Subcutaneous adipose tissue (tissue), 4 donors: ENCODE data around the gene MYO1B. TPM values are rescaled to one million over a fixed set of nuclear protein-coding genes. Genes with fewer than 3 reads are reported as not detected.

Experiments
- total RNA-seq, 4 donors: library from RNA; depleted of rRNA; stranded (reverse); fragments of >200 nt; gene quantifications; one replicate each; pipeline ENCODE4 v1.1.0, GENCODE V29; 2016
- TF ChIP-seq, protein P1 (sequence below): fragments of 450-650 bp; IDR thresholded peaks from one replicate; pipeline ENCODE4 v1.5.1; 2016; ENCODE audit warnings: low read depth, mild to moderate bottlenecking, control low read depth, antibody characterized with exemption, moderate library complexity

Gene MYO1B
- total RNA-seq, 4 donors from 2014 or later, result 34.3 to 102 (median 59.3) TPM

- TF ChIP-seq, protein P1, sequence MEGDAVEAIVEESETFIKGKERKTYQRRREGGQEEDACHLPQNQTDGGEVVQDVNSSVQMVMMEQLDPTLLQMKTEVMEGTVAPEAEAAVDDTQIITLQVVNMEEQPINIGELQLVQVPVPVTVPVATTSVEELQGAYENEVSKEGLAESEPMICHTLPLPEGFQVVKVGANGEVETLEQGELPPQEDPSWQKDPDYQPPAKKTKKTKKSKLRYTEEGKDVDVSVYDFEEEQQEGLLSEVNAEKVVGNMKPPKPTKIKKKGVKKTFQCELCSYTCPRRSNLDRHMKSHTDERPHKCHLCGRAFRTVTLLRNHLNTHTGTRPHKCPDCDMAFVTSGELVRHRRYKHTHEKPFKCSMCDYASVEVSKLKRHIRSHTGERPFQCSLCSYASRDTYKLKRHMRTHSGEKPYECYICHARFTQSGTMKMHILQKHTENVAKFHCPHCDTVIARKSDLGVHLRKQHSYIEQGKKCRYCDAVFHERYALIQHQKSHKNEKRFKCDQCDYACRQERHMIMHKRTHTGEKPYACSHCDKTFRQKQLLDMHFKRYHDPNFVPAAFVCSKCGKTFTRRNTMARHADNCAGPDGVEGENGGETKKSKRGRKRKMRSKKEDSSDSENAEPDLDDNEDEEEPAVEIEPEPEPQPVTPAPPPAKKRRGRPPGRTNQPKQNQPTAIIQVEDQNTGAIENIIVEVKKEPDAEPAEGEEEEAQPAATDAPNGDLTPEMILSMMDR, result no peak
Measured at GRCh38 chr2:191204433-191204832, 40.8 kb upstream of the MYO1B start.

DNA sequence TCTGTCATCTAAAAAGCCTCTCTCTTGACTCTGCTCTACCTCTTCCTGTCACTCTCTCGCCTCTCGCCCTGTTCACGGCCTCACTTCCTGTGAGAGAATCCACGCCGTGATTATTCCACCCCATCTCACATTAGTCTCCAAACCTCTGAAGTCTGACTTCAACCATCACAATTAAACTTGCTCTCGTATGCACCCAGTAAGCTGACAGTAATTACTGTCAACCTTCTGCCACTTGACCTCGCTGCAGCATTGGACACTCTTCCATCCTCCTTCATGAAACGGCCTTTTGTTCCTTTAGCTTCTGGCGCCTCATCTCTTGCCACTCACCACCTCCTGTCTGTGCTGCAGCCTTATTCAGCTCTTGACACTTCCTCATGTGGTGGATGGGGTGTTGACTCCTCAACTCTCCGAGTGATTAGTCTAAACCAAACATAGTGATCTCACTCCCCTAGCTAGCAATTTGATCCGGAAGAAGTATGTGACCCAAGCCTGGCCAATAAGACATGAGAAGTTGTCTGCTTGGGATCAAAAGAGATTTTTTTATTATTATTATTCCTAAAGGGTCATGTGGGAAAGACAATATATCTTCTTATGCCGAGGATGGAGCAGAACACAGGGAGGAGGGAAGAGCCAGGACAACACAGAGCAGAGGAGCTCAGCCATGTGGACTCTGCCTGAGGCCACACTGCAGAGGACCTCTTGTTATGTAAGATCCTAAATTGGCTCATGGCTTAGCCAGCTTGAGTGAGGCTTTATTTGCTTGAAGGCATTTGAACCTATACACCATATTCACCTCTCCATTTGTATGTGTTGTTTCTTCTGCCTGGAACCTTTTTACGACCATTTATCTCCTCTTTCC, 38.4 kb upstream of the MYO1B start:
- TF ChIP-seq, protein P1, result no peak

DNA sequence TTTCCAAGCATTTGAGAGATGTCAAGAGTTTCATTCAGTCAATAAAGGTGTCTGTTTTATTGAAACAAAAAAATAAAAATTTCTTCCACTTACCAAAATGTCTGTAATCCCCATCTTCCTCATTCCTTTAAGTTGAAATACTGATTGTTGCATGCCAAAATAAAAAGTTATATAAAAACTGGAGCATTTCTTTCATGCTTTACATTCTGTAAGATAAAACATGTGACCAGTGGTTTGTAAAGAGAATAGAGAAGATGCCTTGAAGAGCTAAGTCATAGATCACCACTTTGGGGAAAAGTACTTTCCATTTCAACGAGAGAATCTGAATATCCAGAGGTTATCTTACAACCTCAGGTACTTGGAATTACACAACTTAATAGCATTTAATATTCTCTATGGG, 35.9 kb upstream of the MYO1B start:
- TF ChIP-seq, protein P1, result no peak

DNA sequence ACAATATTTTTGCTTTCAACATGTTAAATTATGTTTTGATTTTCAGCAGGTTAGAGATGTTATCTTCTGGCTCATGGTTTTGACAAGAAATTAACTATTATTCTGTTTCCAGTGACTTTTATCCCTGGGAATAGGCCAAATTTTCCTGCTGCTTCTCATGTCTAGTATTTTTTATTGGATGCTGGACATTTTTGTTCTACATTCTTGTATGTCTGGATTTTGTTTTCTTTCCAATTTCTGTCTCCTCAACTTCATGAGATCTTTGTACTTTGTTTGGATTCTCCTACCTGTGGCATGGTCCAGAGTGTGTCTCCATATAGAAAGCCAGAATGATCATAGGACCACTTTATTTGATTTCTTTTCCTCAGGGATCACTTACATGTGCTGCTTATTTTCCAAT, 33.1 kb upstream of the MYO1B start:
- TF ChIP-seq, protein P1, result no peak

GRCh38 chr2:191213333-191213732, 31.9 kb upstream of the MYO1B start:
- TF ChIP-seq, protein P1, result no peak

DNA sequence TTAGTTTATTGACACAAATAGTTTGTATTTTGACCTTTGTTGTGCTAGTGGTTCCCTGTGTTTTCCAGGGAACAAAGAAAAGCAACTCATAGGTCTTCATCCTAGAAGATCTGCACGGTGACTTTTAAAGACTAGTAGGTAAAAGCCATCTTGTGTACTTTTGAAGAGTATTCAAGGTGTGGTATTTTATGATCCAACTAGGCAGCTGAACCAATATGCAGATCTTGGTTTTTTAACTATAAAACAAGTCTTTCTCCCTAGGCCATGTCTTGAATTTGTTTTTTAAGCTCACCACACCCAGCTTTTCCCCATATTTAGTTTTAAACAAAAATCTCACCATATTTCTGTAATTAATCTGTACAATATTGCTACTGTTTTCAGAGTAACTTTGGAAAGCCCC, 30.0 kb upstream of the MYO1B start:
- TF ChIP-seq, protein P1, result no peak

DNA sequence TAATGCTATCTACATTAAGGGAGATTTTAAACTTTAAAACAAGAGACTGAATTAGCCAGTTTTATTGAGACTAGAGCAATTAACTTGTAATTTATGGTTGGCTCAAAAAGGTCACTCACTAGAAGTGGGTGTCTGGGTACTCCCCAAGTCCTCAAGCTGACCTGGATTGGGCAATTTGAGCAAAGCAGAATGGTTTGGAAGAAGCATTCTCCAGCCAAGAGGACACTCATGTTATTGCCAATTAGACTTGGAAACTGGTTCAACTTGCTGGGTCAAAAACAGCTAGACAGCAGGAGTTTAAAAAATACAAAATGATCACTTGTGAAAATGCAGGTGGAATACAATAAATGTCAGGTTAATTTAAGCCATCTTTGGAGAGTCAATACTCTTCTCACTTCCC, 29.5 kb upstream of the MYO1B start:
- TF ChIP-seq, protein P1, result no peak
